ENCODE results near the gene NUPR1. TPM values are rescaled to one million over a fixed set of nuclear protein-coding genes. Genes with fewer than 3 reads are reported as not detected.

Gene NUPR1
- total RNA-seq, 2 experiments from 2014 or later, result not detected

- no peak for DNase-seq
- Histone ChIP-seq H3K27me3 (ENCODE audit: control insufficient read depth in 1 of 2, insufficient read depth in 2 of 2, low read length in 2 of 2) (no peaks in the 10 kb centered on the region), H3K36me3 (ENCODE audit: insufficient read depth, low read length) (no peaks in the 10 kb centered on the region), H3K4me1 (ENCODE audit: insufficient read depth, low read length) (peaks cover 9% of the 10 kb centered on the region), H3K27ac (ENCODE audit: low read depth in 1 of 2, low read length in 2 of 2) (no peak overlapping the region), H3K9me3 (ENCODE audit: control insufficient read depth in 1 of 2, insufficient read depth in 1 of 2, low read length in 2 of 2) (no peaks in the 10 kb centered on the region), H3K4me3 (ENCODE audit: low read length) (no peak overlapping the region)
- no peak overlapping the region for H3K4me3 Mint-ChIP-seq
- CTCF ChIA-PET, result no interaction called here
- intact Hi-C loops (cut with DNase I, micrococcal nuclease), result no loop called here
- H3K4me1 Mint-ChIP-seq (ENCODE audit: low read depth), result peaks cover 15% of the 10 kb centered on the region
- no peak for ATAC-seq (ENCODE audit: poor library complexity)
- no peaks in the 10 kb centered on the region for H3K36me3 Mint-ChIP-seq (ENCODE audit: low read depth)
- H3K27me3 Mint-ChIP-seq, result no peaks in the 10 kb centered on the region
- no peaks in the 10 kb centered on the region for H3K9me3 Mint-ChIP-seq
- no peak overlapping the region for H3K27ac Mint-ChIP-seq
- TF ChIP-seq CTCF (IDR thresholded peaks at IDR 0.05), result no peak
- POLR2A ChIA-PET, result interaction anchor here (3.4 kb wide), 1 partner anchor 10 kb away, joined by 14 read pairs; no protein-coding TSS in a partner anchor
Measured at GRCh38 chr16:28544998-28545397, 6.2 kb upstream of the NUPR1 start.

- Histone ChIP-seq H3K4me3 (ENCODE audit: low read length) (no peak overlapping the region), H3K36me3 (ENCODE audit: insufficient read depth, low read length) (no peaks in the 10 kb centered on the region), H3K27ac (ENCODE audit: low read depth in 1 of 2, low read length in 2 of 2) (no peak overlapping the region), H3K9me3 (ENCODE audit: control insufficient read depth in 1 of 2, insufficient read depth in 1 of 2, low read length in 2 of 2) (no peaks in the 10 kb centered on the region), H3K4me1 (ENCODE audit: insufficient read depth, low read length) (peaks cover 3% of the 10 kb centered on the region), H3K27me3 (ENCODE audit: control insufficient read depth in 1 of 2, insufficient read depth in 2 of 2, low read length in 2 of 2) (no peaks in the 10 kb centered on the region)
- no peak for TF ChIP-seq CTCF (IDR thresholded peaks at IDR 0.05)
- intact Hi-C loops (cut with DNase I, micrococcal nuclease), result no loop called here
- Mint-ChIP-seq H3K4me3 (no peak overlapping the region), H3K27me3 (no peaks in the 10 kb centered on the region), H3K4me1 (ENCODE audit: low read depth) (peaks cover 11% of the 10 kb centered on the region), H3K9me3 (no peaks in the 10 kb centered on the region), H3K27ac (peak overlapping the region; percentile 54), H3K36me3 (ENCODE audit: low read depth) (no peaks in the 10 kb centered on the region)
- peak; percentile 51 for ATAC-seq (ENCODE audit: poor library complexity)
- peak in 3 of 14 experiments; percentile 34 to 54 (median 50) for DNase-seq
- CTCF ChIA-PET, result no interaction called here
- POLR2A ChIA-PET, result interaction anchor here (0.9 to 3.7 kb wide), 3 partner anchors 8 to 51 kb away, joined by 3 to 14 read pairs (median 14); partner anchors contain the start of genes APOBR and CLN3
Measured at GRCh38 chr16:28543072-28543471, 4.3 kb upstream of the NUPR1 start.

GRCh38 chr16:28542646-28543045, 3.9 kb upstream of the NUPR1 start:
- CTCF ChIA-PET, result no interaction called here
- Mint-ChIP-seq H3K4me3 (no peak overlapping the region), H3K27ac (peak overlapping the region; percentile 54), H3K4me1 (ENCODE audit: low read depth) (peaks cover 15% of the 10 kb centered on the region), H3K9me3 (no peaks in the 10 kb centered on the region), H3K27me3 (no peaks in the 10 kb centered on the region), H3K36me3 (ENCODE audit: low read depth) (no peaks in the 10 kb centered on the region)
- H3K36me3 ChIP-seq (ENCODE audit: insufficient read depth, low read length), result no peaks in the 10 kb centered on the region
- peaks cover 3% of the 10 kb centered on the region for H3K4me1 ChIP-seq (ENCODE audit: insufficient read depth, low read length)
- intact Hi-C loops (cut with DNase I, micrococcal nuclease), result no loop called here
- no peak overlapping the region for H3K4me3 ChIP-seq (ENCODE audit: low read length)
- no peaks in the 10 kb centered on the region for H3K27me3 ChIP-seq (ENCODE audit: control insufficient read depth in 1 of 2, insufficient read depth in 2 of 2, low read length in 2 of 2)
- ATAC-seq (ENCODE audit: poor library complexity) (no peak), DNase-seq (no peak)
- TF ChIP-seq CTCF (IDR thresholded peaks at IDR 0.05), result no peak
- no peaks in the 10 kb centered on the region for H3K9me3 ChIP-seq (ENCODE audit: control insufficient read depth in 1 of 2, insufficient read depth in 1 of 2, low read length in 2 of 2)
- POLR2A ChIA-PET, result interaction anchor here (0.9 to 3.7 kb wide), 3 partner anchors 8 to 51 kb away, joined by 3 to 14 read pairs (median 14); partner anchors contain the start of genes APOBR and CLN3
- H3K27ac ChIP-seq (ENCODE audit: low read depth in 1 of 2, low read length in 2 of 2), result no peak overlapping the region

Measured in CD4-positive, alpha-beta T cell (primary cell).